ENCODE measurements around the gene CHSY1. TPM values are rescaled to one million over a fixed set of nuclear protein-coding genes. Genes with fewer than 3 reads are reported as not detected.

CHSY1 gene
- total and polyA plus RNA-seq, 10 of the 15 experiments (the other 5 are each of a cell fraction or from before 2014, with no cell fraction given): 1.4 to 31.2 (median 10.5) TPM

- TF ChIP-seq, protein P1, sequence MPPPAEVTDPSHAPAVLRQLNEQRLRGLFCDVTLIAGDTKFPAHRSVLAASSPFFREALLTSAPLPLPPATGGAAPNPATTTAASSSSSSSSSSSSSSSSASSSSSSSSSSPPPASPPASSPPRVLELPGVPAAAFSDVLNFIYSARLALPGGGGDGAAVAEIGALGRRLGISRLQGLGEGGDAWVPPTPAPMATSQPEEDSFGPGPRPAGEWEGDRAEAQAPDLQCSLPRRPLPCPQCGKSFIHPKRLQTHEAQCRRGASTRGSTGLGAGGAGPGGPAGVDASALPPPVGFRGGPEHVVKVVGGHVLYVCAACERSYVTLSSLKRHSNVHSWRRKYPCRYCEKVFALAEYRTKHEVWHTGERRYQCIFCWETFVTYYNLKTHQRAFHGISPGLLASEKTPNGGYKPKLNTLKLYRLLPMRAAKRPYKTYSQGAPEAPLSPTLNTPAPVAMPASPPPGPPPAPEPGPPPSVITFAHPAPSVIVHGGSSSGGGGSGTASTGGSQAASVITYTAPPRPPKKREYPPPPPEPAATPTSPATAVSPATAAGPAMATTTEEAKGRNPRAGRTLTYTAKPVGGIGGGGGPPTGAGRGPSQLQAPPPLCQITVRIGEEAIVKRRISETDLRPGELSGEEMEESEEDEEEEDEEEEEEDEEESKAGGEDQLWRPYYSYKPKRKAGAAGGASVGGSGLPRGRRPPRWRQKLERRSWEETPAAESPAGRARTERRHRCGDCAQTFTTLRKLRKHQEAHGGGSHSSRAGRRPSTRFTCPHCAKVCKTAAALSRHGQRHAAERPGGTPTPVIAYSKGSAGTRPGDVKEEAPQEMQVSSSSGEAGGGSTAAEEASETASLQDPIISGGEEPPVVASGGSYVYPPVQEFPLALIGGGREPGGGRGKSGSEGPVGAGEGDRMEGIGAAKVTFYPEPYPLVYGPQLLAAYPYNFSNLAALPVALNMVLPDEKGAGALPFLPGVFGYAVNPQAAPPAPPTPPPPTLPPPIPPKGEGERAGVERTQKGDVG (CRISPR knock-in tag; IDR thresholded peaks at IDR 0.05): no peak
- TF ChIP-seq EZH2 (IDR thresholded peaks at IDR 0.05; ENCODE audit: borderline replicate concordance, control insufficient read depth, low read depth, low read length): no peak
- TF ChIP-seq NBN (IDR thresholded peaks at IDR 0.05): no peak
- TF ChIP-seq, protein P2, sequence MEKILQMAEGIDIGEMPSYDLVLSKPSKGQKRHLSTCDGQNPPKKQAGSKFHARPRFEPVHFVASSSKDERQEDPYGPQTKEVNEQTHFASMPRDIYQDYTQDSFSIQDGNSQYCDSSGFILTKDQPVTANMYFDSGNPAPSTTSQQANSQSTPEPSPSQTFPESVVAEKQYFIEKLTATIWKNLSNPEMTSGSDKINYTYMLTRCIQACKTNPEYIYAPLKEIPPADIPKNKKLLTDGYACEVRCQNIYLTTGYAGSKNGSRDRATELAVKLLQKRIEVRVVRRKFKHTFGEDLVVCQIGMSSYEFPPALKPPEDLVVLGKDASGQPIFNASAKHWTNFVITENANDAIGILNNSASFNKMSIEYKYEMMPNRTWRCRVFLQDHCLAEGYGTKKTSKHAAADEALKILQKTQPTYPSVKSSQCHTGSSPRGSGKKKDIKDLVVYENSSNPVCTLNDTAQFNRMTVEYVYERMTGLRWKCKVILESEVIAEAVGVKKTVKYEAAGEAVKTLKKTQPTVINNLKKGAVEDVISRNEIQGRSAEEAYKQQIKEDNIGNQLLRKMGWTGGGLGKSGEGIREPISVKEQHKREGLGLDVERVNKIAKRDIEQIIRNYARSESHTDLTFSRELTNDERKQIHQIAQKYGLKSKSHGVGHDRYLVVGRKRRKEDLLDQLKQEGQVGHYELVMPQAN (conservative IDR thresholded peaks at IDR 0.05): no peak
- no peak for TF ChIP-seq RFX5 (IDR thresholded peaks at IDR 0.05; ENCODE audit: low read depth, low read length)
- no peak for TF ChIP-seq NFYA (IDR thresholded peaks at IDR 0.05; ENCODE audit: borderline replicate concordance, low read depth, low read length)
- peak; percentile 73 to 74 for TF ChIP-seq IKZF2 (IDR thresholded peaks at IDR 0.05)
- no peak for TF ChIP-seq TBL1XR1 (IDR thresholded peaks at IDR 0.05; ENCODE audit: low read depth, low read length)
- TF ChIP-seq, protein P3, sequence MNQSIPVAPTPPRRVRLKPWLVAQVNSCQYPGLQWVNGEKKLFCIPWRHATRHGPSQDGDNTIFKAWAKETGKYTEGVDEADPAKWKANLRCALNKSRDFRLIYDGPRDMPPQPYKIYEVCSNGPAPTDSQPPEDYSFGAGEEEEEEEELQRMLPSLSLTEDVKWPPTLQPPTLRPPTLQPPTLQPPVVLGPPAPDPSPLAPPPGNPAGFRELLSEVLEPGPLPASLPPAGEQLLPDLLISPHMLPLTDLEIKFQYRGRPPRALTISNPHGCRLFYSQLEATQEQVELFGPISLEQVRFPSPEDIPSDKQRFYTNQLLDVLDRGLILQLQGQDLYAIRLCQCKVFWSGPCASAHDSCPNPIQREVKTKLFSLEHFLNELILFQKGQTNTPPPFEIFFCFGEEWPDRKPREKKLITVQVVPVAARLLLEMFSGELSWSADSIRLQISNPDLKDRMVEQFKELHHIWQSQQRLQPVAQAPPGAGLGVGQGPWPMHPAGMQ (IDR thresholded peaks at IDR 0.05; ENCODE audit: borderline replicate concordance): no peak
Measured at GRCh38 chr15:101138913-101139880, 112.7 kb downstream of the CHSY1 start (continued).

Measured in GM12878 (cell line).